Fibroblast of lung (primary cell): ENCODE measurements around the gene SIM1.

ENCODE experiments used
- EZH2 ChIP-seq: IDR thresholded peaks from 2 replicates; pipeline ENCODE4 v1.5.1; 2012; ENCODE audit warnings: low read length, control low read depth, mild to moderate bottlenecking; ENCODE audit errors: missing control alignments
- TF ChIP-seq, protein P1 (sequence below), 2 donors: IDR thresholded peaks in 1 of 2; conservative IDR thresholded peaks in 1 of 2; 1 replicate in 1 of 2; 2 replicates in 1 of 2; pipeline ENCODE4 v1.5.1; 2011 to 2012; ENCODE audit warnings: low read length in 2 of 2, control low read depth in 1 of 2, inconsistent platforms in 1 of 2, low read depth in 1 of 2, mild to moderate bottlenecking in 1 of 2

DNA sequence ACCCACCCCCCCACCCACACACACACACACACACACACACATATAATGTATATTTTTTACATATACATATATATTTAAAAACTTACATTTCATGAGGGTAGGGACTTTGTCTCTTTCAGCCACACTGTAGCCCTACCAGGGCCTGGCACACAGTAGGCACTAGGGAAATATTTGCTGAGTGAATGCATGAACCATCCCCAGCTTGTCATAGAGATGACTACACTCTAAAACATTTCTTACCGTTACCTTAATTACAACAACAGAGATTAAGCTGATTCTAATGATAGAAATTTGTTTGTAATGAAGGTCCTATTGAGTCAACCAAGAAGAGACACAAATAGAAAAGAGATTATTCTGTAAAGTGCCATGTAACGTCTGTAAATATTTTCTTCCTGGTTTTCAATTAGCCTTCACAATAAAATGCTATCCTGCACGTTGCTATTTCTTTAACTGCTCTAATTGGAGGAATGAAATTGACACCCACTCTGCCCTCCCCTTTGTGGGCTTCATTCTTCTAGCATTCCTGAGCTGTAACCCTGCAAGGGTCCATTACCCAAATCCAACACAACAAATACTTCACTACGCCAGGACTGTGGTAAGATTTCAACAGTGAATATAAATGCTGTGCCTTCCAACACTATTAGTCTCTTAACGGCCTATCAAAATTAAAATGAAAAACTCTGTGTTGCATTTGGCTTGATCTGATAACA, 30.8 kb downstream of the SIM1 start:
- TF ChIP-seq, protein P1, sequence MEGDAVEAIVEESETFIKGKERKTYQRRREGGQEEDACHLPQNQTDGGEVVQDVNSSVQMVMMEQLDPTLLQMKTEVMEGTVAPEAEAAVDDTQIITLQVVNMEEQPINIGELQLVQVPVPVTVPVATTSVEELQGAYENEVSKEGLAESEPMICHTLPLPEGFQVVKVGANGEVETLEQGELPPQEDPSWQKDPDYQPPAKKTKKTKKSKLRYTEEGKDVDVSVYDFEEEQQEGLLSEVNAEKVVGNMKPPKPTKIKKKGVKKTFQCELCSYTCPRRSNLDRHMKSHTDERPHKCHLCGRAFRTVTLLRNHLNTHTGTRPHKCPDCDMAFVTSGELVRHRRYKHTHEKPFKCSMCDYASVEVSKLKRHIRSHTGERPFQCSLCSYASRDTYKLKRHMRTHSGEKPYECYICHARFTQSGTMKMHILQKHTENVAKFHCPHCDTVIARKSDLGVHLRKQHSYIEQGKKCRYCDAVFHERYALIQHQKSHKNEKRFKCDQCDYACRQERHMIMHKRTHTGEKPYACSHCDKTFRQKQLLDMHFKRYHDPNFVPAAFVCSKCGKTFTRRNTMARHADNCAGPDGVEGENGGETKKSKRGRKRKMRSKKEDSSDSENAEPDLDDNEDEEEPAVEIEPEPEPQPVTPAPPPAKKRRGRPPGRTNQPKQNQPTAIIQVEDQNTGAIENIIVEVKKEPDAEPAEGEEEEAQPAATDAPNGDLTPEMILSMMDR (conservative IDR thresholded peaks at IDR 0.05 in 1 of 2, IDR thresholded peaks at IDR 0.05 in 1 of 2; ENCODE audit: low read depth in 1 of 2, low read length in 2 of 2): no peak
- TF ChIP-seq EZH2: no peak
